MCF 10A (cell line): ENCODE data around the gene PIANP. TPM values are rescaled to one million over a fixed set of nuclear protein-coding genes. Genes with fewer than 3 reads are reported as not detected.

Experiments
- BruUV-seq: library from RNA; stranded (reverse); fragments of 400-500 nt; replicated peaks from 2 replicates; lab custom pipeline; 2021; lab: Mats Ljungman, UMichigan
- CTCF ChIA-PET: fragments of 300-600 bp; sonication (Branson Sonifier 250); formaldehyde crosslinking; extraction: SDS; loops from one replicate; lab custom pipeline; 2021; ENCODE audit warnings: antibody characterized with exemption, inconsistent platforms; lab: Yijun Ruan, JAX
- POLR2A ChIA-PET: fragments of 300-600, 350-650 bp; sonication (Branson Sonifier 250); formaldehyde crosslinking; extraction: SDS; loops from one replicate; lab custom pipeline; 2020; ENCODE audit warnings: antibody characterized with exemption, inconsistent platforms; lab: Yijun Ruan, JAX
- DNase-seq: peaks from one replicate; pipeline ENCODE4 v3.0.0-alpha.2; 2018; ENCODE audit not compliant: unreplicated experiment
- H3K27ac Mint-ChIP-seq: one replicate; pipeline ENCODE4 v1.8.0; 2022; ENCODE audit warnings: mild to moderate bottlenecking, low read depth, mixed read lengths; ENCODE audit not compliant: unreplicated experiment
- H3K27me3 Mint-ChIP-seq: one replicate; pipeline ENCODE4 v1.8.0; 2022; ENCODE audit warnings: mixed read lengths; ENCODE audit not compliant: insufficient read depth, unreplicated experiment
- H3K36me3 Mint-ChIP-seq: one replicate; pipeline ENCODE4 v1.8.0; 2022; ENCODE audit warnings: mild to moderate bottlenecking, moderate library complexity, mixed read lengths; ENCODE audit not compliant: insufficient read depth, unreplicated experiment
- H3K4me1 Mint-ChIP-seq: one replicate; pipeline ENCODE4 v1.8.0; 2022; ENCODE audit warnings: mixed read lengths; ENCODE audit not compliant: insufficient read depth, unreplicated experiment
- H3K4me3 Mint-ChIP-seq: one replicate; pipeline ENCODE4 v1.8.0; 2022; ENCODE audit warnings: mild to moderate bottlenecking, moderate library complexity, mixed read lengths; ENCODE audit not compliant: unreplicated experiment
- H3K9me3 Mint-ChIP-seq: one replicate; pipeline ENCODE4 v1.8.0; 2022; ENCODE audit warnings: mixed read lengths; ENCODE audit not compliant: unreplicated experiment
- CTCF ChIP-seq: fragments of 200-600 bp; IDR thresholded peaks from one replicate; pipeline ENCODE4 v1.8.0; 2022; ENCODE audit warnings: antibody characterized with exemption, mild to moderate bottlenecking; ENCODE audit not compliant: unreplicated experiment
- intact Hi-C: fragments of 100-400 bp; cut with micrococcal nuclease; formaldehyde crosslinking; loops from 2 replicates; pipeline ENCODE4 v1.14.1; 2022
- total RNA-seq: library from RNA; stranded (reverse); gene quantifications from 2 replicates; pipeline ENCODE4 v1.2.3, GENCODE V29; 2022

The PIANP gene
- total RNA-seq, 1 experiment from 2014 or later, result not detected

GRCh38 chr12:6698352-6699046 is 2.1 kb downstream of the PIANP start:
- BruUV-seq, result no TSS peak
- DNase-seq, result no peak
- Mint-ChIP-seq H3K4me1 (peaks cover 8% of the 10 kb centered on the region), H3K27ac (no peak overlapping the region), H3K4me3 (no peak overlapping the region), H3K27me3 (peaks cover 67% of the 10 kb centered on the region), H3K36me3 (no peaks in the 10 kb centered on the region), H3K9me3 (no peaks in the 10 kb centered on the region)
- intact Hi-C loops, result loop anchor here (1.0 to 5.0 kb wide), 2 partner anchors 81 to 136 kb away; no protein-coding TSS in a partner anchor
- POLR2A ChIA-PET, result interaction anchor here (1.3 kb wide), 1 partner anchor 25 kb away, joined by 5 read pairs; the partner anchor contains the start of gene COPS7A
- CTCF ChIA-PET, result interaction anchor here (0.6 to 1.1 kb wide), 7 partner anchors 9 to 225 kb away, joined by 3 to 5 read pairs (median 3); partner anchors contain the start of gene ZNF384
- TF ChIP-seq CTCF, result no peak

- DNase-seq, result peak; percentile 73
- H3K4me1 Mint-ChIP-seq, result peaks cover 8% of the 10 kb centered on the region
- peak; percentile 66 for TF ChIP-seq CTCF
- H3K36me3 Mint-ChIP-seq, result no peaks in the 10 kb centered on the region
- no peak overlapping the region for H3K4me3 Mint-ChIP-seq
- CTCF ChIA-PET, result interaction anchor here (0.6 to 0.7 kb wide), 5 partner anchors 16 to 224 kb away, joined by 3 read pairs; no protein-coding TSS in a partner anchor
- BruUV-seq, result no TSS peak
- POLR2A ChIA-PET, result interaction anchor here (1.3 kb wide), 1 partner anchor 26 kb away, joined by 5 read pairs; the partner anchor contains the start of gene COPS7A
- intact Hi-C loops, result loop anchor here (1.0 to 5.0 kb wide), 3 partner anchors 80 to 275 kb away; no protein-coding TSS in a partner anchor
- no peaks in the 10 kb centered on the region for H3K9me3 Mint-ChIP-seq
- peaks cover 60% of the 10 kb centered on the region for H3K27me3 Mint-ChIP-seq
- no peak overlapping the region for H3K27ac Mint-ChIP-seq
These were observed 2.8 kb downstream of the PIANP start for GRCh38 chr12:6697584-6698351.

GRCh38 chr12:6696690-6697583 is 3.7 kb downstream of the PIANP start:
- H3K9me3 Mint-ChIP-seq, result no peaks in the 10 kb centered on the region
- ChIA-PET CTCF (interaction anchor here (0.6 to 1.3 kb wide), 4 partner anchors 12 to 124 kb away, joined by 3 to 4 read pairs (median 3); no protein-coding TSS in a partner anchor), POLR2A (interaction anchor here (0.7 to 1.3 kb wide), 3 partner anchors 27 to 605 kb away, joined by 3 to 9 read pairs (median 3); partner anchors contain the start of gene COPS7A)
- H3K36me3 Mint-ChIP-seq, result no peaks in the 10 kb centered on the region
- no peak overlapping the region for H3K4me3 Mint-ChIP-seq
- TF ChIP-seq CTCF, result no peak
- no peak for DNase-seq
- intact Hi-C loops, result loop anchor here (2.0 to 5.0 kb wide), 2 partner anchors 135 to 274 kb away; no protein-coding TSS in a partner anchor
- peaks cover 8% of the 10 kb centered on the region for H3K4me1 Mint-ChIP-seq
- H3K27ac Mint-ChIP-seq, result no peak overlapping the region
- peaks cover 52% of the 10 kb centered on the region for H3K27me3 Mint-ChIP-seq
- BruUV-seq, result no TSS peak
